ENCODE measurements around the gene CCR4.
A peak's percentile ranks its signal among the peaks of the same experiment; 100 is the strongest.
"Not testable (repeated sequence)": the region's sequence is repeated elsewhere in the genome, so short reads cannot be mapped to it uniquely, and the experiment has no call there.

CCR4 gene

DNA sequence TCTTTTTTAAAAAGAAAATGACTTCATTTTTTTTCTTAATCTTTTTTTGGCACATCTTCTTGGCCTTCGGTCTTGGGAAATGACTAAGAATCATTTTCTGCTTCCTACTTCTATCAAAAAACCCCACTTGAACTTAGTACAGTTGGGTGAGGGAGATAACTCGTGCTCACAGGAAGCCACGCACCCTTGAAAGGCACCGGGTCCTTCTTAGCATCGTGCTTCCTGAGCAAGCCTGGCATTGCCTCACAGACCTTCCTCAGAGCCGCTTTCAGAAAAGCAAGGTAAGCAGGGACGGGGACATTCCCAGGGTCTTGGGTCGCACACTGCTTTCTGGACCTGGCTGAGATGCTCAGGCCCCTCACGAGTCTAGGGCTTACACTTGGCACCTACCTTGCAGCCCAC is at the start of gene CCR4:
TSS of gene CCR4 (plus strand) at position 235 of the 402 bp plus-strand sequence. CDS start 1,779 bp downstream, outside the sequence.
- DNase-seq: peak; percentile 56

DNA sequence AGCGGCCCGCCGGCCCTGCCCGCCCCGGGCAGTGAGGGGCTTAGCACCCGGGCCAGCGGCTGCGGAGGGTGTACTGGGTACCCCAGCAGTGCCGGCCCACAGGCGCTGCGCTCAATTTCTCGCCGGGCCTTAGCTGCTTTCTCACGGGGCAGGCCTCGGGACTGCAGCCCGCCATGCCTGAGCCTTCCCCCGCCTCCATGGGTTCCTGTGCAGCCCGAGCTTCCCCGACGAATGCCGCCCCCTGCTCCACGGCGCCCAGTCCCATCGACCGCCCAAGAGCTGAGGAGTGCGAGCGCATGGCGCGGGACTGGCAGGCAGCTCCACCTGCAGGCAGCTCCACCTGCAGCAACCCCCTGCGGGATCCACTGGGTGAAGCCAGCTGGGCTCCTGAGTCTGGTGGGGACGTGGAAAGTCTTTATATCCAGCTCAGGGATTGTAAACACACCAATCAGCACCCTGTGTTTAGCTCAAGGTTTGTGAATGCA is 48.5 kb upstream of the CCR4 start:
- DNase-seq: peak; percentile 47

DNA sequence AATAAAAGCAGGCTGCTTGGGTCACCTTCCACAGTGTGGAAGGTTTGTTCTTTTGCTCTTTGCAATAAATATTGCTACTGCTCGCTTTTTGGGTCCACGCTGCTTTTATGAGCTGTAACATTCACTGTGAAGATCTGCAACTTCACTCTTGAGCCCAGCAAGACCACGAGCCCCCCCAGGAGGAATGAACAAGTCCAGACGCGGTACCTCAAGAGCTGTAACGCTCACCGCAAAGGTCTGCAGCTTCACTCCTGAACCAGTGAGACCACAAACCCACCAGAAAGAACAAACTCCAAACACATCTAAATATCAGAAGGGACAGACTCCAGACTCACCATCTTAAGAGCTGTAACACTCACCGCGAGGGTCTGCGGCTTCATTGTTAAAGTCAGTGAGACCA is 47.5 kb upstream of the CCR4 start:
- DNase-seq: no peak

DNA sequence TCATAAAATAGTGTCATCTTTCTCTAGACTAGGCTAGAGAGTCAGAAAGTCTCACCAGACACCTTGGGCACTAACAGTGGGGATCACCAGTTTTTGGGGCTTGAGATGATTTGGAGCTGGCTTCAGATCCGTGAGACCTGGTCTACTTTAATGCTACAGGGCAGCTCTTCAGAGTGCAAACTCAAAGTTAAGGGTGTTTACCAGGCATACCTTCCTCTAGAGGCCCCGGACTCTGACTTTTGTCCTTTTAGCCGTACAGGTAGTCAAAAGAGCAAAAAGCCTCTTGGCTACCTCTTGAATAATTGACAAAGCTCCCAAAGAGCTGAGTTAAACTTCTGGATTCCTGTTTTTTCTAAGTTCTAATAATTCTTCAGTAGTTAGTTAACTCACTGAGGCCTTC is 41.4 kb upstream of the CCR4 start:
- no peak for DNase-seq

DNA sequence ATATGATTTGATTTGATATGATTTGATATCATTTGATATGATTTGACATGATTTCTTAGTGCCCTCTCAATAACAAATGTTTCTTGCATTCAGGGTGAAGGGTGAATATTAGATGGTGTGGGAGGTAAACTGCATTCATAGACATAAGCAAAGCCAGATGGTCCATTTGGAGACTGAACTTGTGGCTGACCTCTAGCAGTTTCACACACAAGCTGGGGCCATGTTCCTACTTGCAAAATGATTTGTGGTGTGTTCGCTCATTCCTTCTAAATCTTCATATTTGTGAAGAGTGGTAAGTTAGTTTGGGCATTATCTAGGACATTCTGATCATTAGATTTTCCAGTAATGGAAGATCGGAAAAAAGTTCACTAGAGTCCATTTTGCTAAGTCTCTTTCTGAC is 40.5 kb upstream of the CCR4 start:
- DNase-seq: no peak

DNA sequence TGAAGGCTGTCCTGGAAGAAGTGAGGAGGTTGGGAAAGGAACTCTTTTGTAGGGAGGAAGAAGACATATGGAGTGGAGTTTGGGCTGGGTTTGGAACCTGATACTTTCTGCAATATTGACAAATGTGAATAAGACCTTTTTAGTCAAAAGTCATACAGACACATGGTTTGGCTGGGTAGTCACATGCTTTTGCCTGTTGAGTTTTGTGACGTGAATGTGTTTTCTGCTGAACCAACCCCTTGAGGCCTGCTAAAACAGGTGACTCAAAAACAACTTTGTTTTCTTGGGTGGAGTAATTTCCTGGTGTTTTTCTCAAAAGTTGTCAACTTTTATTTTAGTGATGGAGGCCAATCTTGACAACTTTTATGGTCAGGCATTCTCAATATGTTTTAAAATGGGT is 39.4 kb upstream of the CCR4 start:
- DNase-seq: no peak

DNA sequence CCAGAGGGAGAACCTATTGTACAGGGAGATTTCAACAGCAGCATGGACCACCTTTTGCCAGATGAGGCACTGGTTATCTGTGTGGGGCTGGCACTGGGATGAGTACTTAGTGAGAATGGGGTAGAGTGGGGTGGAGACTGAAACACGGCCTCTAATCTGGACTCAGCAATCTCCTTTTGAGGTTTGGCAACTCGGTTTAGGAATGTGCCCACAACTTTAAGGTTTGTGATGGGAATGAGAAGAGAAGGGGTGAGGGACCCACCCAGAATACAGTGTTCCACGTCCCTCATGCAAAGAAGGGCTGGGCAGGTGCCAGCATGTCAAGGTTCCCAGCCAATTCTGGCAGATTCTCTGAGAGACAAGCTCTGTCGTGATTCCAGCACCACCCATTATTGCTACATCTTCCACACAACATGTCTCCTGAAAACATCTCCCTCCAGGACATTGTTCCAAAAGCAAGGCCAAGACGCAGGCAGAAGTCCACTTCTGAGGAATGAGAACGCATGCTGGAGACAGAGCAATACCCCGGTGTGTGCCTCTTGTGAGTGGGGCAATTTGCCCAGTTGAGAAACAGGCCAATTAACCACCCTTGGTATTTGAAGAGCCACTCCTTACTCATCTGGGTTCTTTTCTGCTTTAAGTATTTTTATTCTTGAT is 37.5 kb upstream of the CCR4 start:
- DNase-seq: no peak

DNA sequence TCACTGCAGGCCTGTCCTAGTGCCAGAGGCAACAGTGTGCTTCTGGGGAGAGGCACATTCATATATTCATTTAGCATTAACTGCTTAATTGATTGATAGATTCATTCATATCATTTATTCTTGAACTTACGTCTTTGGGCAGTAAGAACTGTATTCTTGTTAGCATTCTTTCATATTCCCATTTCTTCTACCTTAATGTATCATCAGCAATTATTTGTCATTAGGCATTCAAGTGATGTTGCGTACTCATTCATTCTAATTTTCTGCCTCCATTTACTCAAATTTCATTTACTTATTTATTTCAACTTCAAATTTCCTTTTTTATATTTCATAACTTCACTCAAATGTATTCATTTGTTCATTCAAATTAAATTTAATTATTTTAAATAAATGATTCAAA is 31.5 kb upstream of the CCR4 start:
- DNase-seq: no peak

DNA sequence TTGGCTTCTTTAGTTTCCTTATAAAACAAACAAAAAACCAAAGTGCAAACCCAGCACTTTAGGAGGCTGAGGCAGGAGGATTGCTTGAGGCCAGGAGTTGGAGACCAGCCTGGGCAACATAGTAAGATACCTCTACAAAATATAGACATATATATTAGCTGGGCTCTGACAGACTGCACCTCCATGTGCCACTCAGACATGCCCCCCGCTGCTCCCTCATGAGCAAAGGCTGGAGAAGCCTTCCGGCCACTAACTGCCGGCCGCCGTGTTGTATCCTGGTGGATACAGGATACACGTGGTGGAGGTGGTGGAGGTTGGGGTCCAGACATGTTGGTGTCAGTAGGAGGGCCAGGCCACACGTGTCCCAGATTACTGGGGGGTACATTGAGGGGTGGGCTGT is 29.4 kb upstream of the CCR4 start:
- DNase-seq: no peak

DNA sequence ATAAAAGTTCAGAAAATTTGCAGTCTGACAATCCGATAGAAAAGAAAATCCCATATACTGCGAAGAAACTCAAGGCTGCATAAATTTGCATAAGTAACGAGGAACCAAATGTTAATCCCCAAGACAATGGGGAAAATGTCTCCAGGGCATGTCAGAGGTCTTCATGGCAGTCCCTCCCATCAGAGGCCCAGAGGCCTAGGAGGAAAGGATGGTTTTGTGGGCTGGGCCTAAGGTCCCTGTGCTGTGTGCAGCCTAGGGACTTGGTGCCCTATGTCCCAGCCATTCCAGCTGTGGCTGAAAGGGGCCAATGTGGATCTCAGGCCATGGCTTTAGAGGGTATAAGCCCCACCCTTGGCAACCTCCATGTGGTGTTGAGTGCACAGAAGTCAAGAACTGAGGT is 21.3 kb upstream of the CCR4 start:
- no peak for DNase-seq

DNA sequence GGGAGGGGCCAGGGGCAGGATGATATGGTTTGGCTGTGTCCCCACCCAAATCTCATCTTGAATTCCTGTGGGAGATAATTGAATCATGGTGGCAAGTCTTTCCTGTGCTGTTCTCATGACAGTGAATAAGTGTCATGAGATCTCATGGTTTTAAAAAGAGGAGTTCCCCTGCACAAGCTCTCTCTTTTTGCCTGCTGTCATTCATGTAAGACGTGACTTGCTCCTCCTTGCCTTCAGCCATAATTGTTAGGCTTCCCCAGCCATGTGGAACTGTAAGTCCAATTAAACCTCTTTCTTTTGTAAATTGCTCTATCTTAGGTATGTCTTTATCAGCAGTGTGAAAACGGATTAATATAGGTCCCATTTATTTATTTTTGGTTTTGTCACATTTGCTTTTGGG is 20.2 kb upstream of the CCR4 start:
- DNase-seq: not testable (repeated sequence)

DNA sequence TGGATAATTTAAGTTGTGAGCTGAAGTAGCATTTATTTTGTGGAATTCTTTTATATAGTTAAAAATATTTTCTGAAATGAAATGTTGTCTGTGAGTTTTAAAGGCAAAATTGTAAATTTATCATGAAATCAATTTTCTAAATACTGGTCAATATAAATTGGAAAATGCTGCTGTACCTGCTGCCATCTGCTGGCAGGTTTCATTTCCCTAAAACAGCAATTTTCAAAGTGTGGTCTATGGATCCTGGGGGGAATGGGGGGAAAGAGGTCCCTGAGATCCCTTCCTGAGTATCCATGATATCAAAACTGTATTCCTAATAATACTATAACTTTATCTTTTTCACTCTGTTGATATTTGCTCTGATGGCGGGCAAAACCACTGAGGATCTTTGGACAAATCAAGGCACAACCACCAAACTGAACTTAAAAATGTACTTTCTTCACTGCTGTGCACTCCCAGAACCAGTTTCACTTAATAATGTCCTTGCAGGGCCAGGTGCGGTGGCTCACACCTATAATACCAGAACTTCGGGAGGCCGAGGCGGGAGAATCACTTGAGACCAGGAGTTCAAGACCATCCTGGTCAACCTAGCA is 17.2 kb upstream of the CCR4 start:
- DNase-seq: no peak

DNA sequence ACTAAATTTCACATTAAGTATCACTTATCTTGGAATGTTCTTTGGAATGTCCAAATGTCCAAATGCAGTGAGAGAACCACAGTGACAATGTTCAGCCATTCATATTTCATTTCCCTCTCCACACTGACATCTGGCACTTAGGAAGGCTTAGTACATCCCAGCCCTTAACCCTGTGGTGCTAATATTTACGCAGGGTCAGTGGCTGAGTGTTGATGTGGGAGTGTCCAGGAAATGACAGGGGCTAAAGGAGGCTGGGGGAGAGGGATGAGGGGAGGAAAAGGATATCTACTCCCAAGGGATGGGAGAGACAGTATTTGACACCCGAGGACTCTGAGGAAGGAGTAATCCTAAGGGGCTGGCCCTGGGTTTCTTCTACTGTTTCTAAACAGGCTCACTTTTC is 14.1 kb upstream of the CCR4 start:
- no peak for DNase-seq

DNA sequence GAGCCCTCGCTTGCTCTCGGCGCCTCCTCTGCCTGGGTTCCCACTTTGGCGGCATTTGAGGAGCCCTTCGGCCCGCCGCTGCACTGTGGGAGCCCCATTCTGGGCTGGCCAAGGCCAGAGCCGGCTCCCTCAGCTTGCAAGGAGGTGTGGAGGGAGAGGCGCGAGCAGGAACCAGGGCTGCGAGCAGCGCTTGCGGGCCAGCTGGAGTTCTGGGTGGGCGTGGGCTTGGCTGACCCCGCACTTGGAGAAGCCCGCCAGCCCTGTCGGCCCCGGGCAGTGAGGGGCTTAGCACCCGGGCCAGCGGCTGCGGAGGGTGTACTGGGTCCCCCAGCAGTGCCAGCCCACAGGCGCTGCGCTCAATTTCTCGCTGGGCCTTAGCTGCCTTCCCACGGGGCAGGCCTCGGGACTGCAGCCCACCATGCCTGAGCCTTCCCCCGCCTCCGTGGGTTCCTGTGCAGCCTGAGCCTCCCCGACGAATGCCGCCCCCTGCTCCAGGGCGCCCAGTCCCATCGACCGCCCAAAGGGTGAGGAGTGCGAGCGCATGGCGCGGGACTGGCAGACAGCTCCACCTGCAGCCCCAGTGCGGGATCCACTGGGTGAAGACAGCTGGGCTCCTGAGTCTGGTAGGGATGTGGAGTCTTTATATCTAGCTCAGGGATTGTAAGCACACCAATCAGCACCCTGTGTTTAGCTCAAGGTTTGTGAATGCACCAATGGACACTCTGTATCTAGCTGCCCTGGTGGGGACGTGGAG is 11.7 kb upstream of the CCR4 start:
- not testable (repeated sequence) for DNase-seq

DNA sequence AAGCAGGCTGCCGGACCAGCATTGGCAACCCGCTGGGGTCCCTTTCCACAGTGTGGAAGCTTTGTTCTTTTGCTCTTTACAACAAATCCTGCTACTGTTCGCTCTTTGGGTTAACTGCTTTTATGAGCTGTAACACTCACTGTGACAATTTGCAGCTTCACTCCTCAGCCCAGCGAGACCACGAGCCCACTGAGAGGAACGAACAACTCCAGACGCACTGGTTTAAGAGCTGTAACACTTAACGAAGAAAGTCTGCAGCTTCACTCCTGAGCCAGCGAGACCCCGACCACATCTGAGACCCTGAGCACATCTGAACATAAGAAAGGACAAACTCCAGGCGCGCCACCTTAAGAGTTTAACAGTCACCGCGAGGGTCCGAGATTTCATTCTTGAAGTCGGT is 10.7 kb upstream of the CCR4 start:
- DNase-seq: no peak

DNA sequence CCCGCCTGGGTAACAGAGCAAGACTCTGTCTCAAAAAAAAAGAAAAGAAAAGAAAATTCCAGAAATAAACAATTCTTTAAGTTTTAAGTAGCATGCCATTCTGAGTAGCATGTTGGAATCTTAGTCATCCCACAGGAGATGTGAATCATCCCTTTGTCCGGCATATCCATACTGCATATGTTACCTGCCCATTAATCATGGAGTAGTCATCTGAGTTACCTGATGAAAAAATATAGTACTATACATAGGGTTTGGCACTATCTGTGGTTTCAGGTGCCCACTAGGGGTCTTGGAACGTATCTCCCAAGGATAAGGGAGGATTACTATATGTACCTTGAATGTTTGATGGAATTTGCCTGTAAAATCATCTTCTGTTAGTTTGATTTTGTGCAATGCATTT is 6.3 kb upstream of the CCR4 start:
- DNase-seq: no peak

DNA sequence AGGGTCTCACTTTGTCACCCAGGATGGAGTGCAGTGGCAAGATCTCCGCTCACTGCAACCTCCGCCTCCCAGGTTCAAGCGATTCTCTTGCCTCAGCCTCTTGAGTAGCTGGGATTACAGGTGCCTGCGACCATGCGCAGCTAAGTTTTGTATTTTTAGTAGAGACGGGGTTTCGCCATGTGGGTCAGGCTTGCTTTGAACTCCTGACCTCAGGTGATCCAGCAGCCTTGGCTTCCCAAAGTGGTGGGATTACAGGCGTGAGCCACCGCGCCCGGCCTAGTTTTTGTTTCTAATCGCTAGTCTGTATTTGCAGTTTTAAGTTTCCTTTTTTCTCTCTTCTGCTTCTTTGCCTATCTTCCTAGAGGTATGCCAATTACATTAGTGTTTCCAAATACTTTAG is 5.8 kb upstream of the CCR4 start:
- not testable (repeated sequence) for DNase-seq

DNA sequence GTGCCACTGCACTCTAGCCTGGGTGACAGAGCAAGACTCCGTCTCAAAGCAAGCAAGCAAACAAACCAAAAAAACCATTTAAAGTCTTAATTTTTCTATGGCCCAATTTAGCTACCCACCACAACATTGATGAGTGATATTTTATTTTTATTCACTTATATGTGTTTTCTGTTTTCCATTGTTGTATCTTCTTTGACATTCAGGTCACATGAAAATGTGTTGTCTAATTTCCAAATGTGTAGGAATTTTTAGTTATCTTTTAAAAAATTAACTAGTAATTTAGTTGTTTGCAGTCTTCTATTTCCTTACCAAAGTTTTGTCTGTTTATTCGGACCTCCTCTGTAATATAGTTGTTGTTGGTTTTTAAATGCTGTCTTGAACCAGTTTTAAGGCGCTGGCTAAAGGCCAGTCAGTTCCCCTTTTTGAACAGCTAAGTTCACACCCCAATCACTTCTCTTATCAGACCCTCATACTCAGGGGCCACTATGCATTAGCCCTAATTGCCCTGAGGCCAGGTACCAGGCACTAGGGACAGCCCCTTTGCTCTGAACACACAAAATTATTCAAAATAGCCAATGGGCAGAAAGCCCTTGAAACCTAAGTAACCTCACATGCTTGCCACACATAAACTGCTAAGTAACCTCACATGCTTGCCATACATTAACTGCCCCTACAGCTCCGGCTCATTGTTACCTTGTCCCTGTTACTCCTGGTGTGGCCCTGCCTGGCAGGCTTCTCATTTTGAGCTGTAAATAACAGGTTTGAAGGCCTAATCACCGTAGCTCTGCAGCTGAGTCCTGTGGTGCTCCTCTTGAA is 4.3 kb upstream of the CCR4 start:
- DNase-seq: no peak

DNA sequence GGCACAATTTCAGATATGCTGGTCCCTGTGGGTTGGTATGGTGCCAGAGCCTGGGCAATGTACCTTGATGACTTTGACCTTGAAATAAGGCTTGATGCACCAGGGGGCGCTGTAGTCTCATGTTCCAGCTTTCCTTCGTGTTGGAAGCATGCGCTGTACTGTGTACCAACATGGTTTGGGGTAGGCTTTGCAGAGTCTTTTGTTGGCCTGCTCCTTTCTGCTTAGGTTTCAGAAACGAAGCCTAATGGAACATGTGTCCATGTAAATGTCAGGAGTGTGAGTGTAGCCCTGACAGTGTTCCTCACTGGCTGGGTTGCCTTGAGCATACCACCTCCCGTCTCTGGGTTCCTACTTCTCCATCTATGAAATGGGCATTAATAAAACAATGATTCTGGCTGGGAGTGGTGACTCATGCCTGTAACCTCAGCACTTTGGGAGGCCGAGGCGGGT is 3.6 kb upstream of the CCR4 start:
- DNase-seq: peak; percentile 95

DNA sequence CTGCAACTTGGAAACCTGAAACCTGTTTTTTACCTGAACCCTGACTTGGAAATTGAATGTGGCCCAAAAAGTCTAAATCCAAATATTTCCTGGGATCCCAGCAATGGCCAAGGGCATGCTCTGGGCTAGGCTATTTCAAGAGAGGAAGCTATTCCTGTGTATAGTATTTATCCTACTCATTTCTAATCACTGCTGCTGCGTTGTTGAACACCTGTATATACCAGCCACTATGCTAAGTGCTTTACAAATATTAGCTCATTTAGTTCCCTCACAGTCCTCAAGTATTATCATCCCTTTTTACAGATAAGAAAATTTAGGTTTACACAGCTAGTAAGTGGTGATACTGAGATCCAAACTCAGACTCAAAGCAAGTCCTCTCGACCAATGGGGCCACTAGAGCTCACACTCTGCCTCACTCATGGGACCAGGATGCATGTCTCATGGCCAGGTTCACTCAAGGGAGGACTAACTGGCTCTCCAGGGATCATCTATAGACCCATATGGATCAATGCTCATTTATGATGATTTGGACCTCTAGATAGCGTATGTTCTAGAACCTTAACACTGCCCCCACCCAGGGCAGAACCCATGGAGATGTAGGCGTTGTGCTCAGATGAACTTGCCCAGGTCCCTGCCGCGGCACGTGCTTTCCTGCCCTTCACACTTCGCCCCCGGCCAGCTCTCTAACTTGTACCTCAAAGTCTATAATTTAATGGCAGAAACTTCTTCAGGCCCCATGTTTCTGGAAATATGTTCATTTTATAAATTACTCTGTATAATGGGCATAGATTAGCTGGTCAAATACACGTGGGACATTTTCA is 2.6 kb upstream of the CCR4 start:
- no peak for DNase-seq

DNA sequence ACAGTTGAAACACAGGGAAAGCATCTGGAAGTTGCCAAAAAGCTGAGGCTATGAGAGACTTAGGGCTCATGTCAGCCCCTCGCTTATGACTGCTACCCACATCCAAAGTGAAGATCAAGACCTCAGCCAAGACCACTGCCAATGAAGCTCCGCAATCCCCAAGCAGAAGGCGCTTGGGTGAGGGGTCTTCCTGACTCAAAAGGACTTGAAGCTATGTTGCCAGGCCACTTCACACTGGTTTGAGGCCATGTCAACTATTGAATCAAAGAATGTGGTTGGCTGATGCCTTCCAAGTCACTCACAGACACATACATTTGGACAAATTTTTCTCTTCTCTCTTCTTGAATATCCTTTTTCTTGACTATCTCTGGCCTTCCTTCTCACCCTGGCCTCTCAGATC is 928 bp upstream of the CCR4 start:
- no peak for DNase-seq

DNA sequence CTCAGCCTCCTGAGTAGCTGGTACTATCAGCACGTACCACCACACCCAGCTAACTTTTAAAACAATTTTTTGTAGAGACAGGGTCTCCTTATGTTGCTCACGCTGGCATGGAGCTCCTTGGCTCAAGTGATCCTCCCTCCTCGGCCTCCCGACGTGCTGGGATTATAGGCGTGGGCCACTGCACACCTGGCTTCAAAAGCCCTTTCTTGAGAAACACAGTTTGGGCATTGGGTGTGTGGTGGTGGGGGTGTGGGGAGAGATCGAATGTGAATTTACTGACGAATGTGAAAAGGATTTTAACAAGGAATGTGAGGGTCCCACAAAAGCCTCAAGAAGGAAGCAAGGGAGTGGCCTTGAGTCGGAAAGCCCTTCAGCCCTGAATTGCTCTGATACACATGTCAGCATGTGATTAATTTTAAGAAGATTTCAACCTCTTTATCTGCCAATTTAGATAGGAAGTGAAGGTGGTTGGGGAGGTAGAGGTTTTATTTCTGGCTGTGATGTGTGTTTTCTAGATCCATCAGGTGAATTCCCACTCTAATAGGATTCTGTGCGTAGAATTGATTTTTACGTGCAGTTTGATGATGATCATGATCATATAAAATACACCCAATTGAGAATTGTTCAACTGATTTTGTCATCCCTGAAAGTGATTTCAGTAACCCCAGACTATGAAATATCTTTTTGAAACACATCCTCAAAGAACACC is 1.1 kb downstream of the CCR4 start:
- no peak for DNase-seq
